SK-N-SH treated with all-trans-retinoic acid at 6 μM for 48 hours (cell line): Measurements from ENCODE around the gene CALHM6.

ENCODE experiments used
- ATAC-seq: fragments of 200-7000 bp; cut with Tn5 transposase; 3 replicates; pipeline ENCODE4 v1.9.1; 2020; ENCODE audit warnings: mild to moderate bottlenecking, moderate library complexity
- ARNTL ChIP-seq: fragments of 450-650 bp; formaldehyde crosslinking; IDR thresholded peaks from 2 replicates; pipeline ENCODE4 v1.5.0; 2020; ENCODE audit warnings: low read depth, mild to moderate bottlenecking, moderate library complexity, borderline replicate concordance
- BACH2 ChIP-seq: fragments of 250-450 bp; sonication (Bioruptor Pico); IDR thresholded peaks from 2 replicates; pipeline ENCODE4 v1.9.0; 2021; ENCODE audit warnings: mild to moderate bottlenecking, borderline replicate concordance
- CSDC2 ChIP-seq: fragments of 250-450 bp; sonication (Bioruptor Pico); IDR thresholded peaks from 2 replicates; pipeline ENCODE4 v1.5.0; 2020; ENCODE audit warnings: mild to moderate bottlenecking, moderate library complexity
- ESRRG ChIP-seq: fragments of 250-450 bp; sonication (Bioruptor Pico); IDR thresholded peaks from 2 replicates; pipeline ENCODE4 v1.6.1; 2021; ENCODE audit warnings: mild to moderate bottlenecking
- GLIS3 ChIP-seq: fragments of 250-450 bp; sonication (Bioruptor Pico); IDR thresholded peaks from 2 replicates; pipeline ENCODE4 v1.5.0; 2020; ENCODE audit warnings: mild to moderate bottlenecking, moderate library complexity
- ISL1 ChIP-seq: fragments of 250-450 bp; sonication (Bioruptor Pico); IDR thresholded peaks from 2 replicates; pipeline ENCODE4 v2.1.2; 2022; ENCODE audit warnings: mild to moderate bottlenecking, moderate library complexity
- OSR1 ChIP-seq: fragments of 250-450 bp; sonication (Bioruptor Pico); IDR thresholded peaks from 2 replicates; pipeline ENCODE4 v1.8.0; 2022; ENCODE audit warnings: moderate library complexity, mild to moderate bottlenecking, inconsistent platforms
- PPARA ChIP-seq: fragments of 250-450 bp; sonication (Bioruptor Pico); IDR thresholded peaks from 2 replicates; pipeline ENCODE4 v1.5.0; 2020; ENCODE audit warnings: mild to moderate bottlenecking, borderline replicate concordance
- RARB ChIP-seq: fragments of 250-450 bp; sonication (Bioruptor Pico); IDR thresholded peaks from 2 replicates; pipeline ENCODE4 v1.8.0; 2021; ENCODE audit warnings: mild to moderate bottlenecking, moderate library complexity
- SNAI2 ChIP-seq: fragments of 250-450 bp; sonication (Bioruptor Pico); IDR thresholded peaks from 2 replicates; pipeline ENCODE4 v1.5.0; 2020; ENCODE audit warnings: mild to moderate bottlenecking, moderate library complexity
- TCF4 ChIP-seq: fragments of 250-450 bp; sonication (Bioruptor Pico); IDR thresholded peaks from 2 replicates; pipeline ENCODE4 v1.8.0; 2021; ENCODE audit warnings: mild to moderate bottlenecking, moderate library complexity, borderline replicate concordance
- TOX ChIP-seq: fragments of 250-450 bp; sonication (Bioruptor Pico); IDR thresholded peaks from 2 replicates; pipeline ENCODE4 v1.8.0; 2021; ENCODE audit warnings: mild to moderate bottlenecking, moderate library complexity, borderline replicate concordance
- ZC3H10 ChIP-seq: fragments of 250-450 bp; sonication (Bioruptor Pico); IDR thresholded peaks from 2 replicates; pipeline ENCODE4 v1.5.1; 2021; ENCODE audit warnings: mild to moderate bottlenecking, moderate library complexity
- ZFP3 ChIP-seq: fragments of 250-450 bp; sonication (Bioruptor Pico); IDR thresholded peaks from 2 replicates; pipeline ENCODE4 v1.5.0; 2020; ENCODE audit warnings: mild to moderate bottlenecking, moderate library complexity
- ZFP30 ChIP-seq: fragments of 450-650 bp; formaldehyde crosslinking; IDR thresholded peaks from 2 replicates; pipeline ENCODE4 v1.5.0; 2022; ENCODE audit warnings: mild to moderate bottlenecking, moderate library complexity
- ZNF565 ChIP-seq: fragments of 450-650 bp; formaldehyde crosslinking; conservative IDR thresholded peaks from 2 replicates; pipeline ENCODE4 v1.5.0; 2020; ENCODE audit warnings: low read depth, mild to moderate bottlenecking, moderate library complexity
- ZNF70 ChIP-seq: fragments of 450-650 bp; formaldehyde crosslinking; IDR thresholded peaks from 2 replicates; pipeline ENCODE4 v1.5.0; 2020; ENCODE audit warnings: mild to moderate bottlenecking, moderate library complexity
- ZNF8 ChIP-seq: fragments of 450-650 bp; formaldehyde crosslinking; IDR thresholded peaks from 2 replicates; pipeline ENCODE4 v1.5.0; 2020; ENCODE audit warnings: mild to moderate bottlenecking, moderate library complexity
- TF ChIP-seq, protein P1 (sequence below): fragments of 250-450 bp; sonication (Bioruptor Pico); IDR thresholded peaks from 2 replicates; pipeline ENCODE4 v1.8.0; 2021; ENCODE audit warnings: low read depth, mild to moderate bottlenecking, moderate library complexity, borderline replicate concordance
- TF ChIP-seq, protein P2 (sequence below): fragments of 250-450 bp; sonication (Bioruptor Pico); IDR thresholded peaks from 2 replicates; pipeline ENCODE4 v1.5.1; 2021; ENCODE audit warnings: mild to moderate bottlenecking, moderate library complexity
- TF ChIP-seq, protein P3 (sequence below): fragments of 250-450 bp; sonication (Bioruptor Pico); IDR thresholded peaks from 2 replicates; pipeline ENCODE4 v1.8.0; 2020; ENCODE audit warnings: mild to moderate bottlenecking, moderate library complexity, borderline replicate concordance
- TF ChIP-seq, protein P4 (sequence below): fragments of 250-450 bp; sonication (Bioruptor Pico); IDR thresholded peaks from 2 replicates; pipeline ENCODE4 v1.5.0; 2020; ENCODE audit warnings: mild to moderate bottlenecking, moderate library complexity

Gene CALHM6

DNA sequence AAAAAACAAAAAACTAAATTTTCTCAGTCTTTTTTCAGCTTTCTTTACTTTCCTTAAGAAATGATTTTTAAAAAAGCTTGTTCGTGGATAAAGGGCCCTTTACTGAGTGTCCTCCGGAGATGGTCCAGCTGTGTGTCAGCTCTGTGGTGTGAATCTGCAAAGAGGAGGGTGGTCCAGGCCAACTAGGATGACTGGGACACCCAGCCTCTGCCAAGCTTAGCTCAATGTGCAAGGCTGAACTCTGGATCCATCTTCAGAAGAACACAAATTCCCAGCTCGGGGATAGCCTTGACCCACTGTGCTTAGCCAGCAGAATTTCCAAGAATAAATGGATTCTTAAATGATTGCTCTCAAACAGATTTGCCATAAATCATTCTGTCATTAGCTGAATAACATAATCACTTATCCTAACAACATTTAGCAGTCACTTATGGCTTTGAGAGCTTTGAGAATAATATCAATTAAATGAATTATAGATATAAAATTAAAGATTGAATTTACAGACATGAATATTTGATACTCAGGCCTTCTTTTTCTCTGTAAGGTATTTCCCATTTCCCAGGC lies 36.0 kb downstream of the CALHM6 start:
- TF ChIP-seq TOX (CRISPR knock-in tag) (no peak), OSR1 (CRISPR knock-in tag) (no peak), ZNF565 (no peak), TCF4 (no peak), BACH2 (CRISPR knock-in tag) (no peak), ZC3H10 (CRISPR knock-in tag) (no peak), PPARA (no peak), GLIS3 (CRISPR knock-in tag) (no peak), ZNF70 (CRISPR knock-in tag) (no peak), ZFP3 (CRISPR knock-in tag) (no peak), ISL1 (CRISPR knock-in tag) (no peak)
- TF ChIP-seq, protein P1, sequence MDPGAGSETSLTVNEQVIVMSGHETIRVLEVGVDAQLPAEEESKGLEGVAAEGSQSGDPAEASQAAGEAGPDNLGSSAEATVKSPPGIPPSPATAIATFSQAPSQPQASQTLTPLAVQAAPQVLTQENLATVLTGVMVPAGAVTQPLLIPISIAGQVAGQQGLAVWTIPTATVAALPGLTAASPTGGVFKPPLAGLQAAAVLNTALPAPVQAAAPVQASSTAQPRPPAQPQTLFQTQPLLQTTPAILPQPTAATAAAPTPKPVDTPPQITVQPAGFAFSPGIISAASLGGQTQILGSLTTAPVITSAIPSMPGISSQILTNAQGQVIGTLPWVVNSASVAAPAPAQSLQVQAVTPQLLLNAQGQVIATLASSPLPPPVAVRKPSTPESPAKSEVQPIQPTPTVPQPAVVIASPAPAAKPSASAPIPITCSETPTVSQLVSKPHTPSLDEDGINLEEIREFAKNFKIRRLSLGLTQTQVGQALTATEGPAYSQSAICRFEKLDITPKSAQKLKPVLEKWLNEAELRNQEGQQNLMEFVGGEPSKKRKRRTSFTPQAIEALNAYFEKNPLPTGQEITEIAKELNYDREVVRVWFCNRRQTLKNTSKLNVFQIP, result no peak
- TF ChIP-seq, protein P2, sequence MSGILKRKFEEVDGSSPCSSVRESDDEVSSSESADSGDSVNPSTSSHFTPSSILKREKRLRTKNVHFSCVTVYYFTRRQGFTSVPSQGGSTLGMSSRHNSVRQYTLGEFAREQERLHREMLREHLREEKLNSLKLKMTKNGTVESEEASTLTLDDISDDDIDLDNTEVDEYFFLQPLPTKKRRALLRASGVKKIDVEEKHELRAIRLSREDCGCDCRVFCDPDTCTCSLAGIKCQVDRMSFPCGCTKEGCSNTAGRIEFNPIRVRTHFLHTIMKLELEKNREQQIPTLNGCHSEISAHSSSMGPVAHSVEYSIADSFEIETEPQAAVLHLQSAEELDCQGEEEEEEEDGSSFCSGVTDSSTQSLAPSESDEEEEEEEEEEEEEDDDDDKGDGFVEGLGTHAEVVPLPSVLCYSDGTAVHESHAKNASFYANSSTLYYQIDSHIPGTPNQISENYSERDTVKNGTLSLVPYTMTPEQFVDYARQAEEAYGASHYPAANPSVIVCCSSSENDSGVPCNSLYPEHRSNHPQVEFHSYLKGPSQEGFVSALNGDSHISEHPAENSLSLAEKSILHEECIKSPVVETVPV (CRISPR knock-in tag), result no peak
- TF ChIP-seq, protein P3, sequence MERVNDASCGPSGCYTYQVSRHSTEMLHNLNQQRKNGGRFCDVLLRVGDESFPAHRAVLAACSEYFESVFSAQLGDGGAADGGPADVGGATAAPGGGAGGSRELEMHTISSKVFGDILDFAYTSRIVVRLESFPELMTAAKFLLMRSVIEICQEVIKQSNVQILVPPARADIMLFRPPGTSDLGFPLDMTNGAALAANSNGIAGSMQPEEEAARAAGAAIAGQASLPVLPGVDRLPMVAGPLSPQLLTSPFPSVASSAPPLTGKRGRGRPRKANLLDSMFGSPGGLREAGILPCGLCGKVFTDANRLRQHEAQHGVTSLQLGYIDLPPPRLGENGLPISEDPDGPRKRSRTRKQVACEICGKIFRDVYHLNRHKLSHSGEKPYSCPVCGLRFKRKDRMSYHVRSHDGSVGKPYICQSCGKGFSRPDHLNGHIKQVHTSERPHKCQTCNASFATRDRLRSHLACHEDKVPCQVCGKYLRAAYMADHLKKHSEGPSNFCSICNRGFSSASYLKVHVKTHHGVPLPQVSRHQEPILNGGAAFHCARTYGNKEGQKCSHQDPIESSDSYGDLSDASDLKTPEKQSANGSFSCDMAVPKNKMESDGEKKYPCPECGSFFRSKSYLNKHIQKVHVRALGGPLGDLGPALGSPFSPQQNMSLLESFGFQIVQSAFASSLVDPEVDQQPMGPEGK, result no peak
- TF ChIP-seq, protein P4, sequence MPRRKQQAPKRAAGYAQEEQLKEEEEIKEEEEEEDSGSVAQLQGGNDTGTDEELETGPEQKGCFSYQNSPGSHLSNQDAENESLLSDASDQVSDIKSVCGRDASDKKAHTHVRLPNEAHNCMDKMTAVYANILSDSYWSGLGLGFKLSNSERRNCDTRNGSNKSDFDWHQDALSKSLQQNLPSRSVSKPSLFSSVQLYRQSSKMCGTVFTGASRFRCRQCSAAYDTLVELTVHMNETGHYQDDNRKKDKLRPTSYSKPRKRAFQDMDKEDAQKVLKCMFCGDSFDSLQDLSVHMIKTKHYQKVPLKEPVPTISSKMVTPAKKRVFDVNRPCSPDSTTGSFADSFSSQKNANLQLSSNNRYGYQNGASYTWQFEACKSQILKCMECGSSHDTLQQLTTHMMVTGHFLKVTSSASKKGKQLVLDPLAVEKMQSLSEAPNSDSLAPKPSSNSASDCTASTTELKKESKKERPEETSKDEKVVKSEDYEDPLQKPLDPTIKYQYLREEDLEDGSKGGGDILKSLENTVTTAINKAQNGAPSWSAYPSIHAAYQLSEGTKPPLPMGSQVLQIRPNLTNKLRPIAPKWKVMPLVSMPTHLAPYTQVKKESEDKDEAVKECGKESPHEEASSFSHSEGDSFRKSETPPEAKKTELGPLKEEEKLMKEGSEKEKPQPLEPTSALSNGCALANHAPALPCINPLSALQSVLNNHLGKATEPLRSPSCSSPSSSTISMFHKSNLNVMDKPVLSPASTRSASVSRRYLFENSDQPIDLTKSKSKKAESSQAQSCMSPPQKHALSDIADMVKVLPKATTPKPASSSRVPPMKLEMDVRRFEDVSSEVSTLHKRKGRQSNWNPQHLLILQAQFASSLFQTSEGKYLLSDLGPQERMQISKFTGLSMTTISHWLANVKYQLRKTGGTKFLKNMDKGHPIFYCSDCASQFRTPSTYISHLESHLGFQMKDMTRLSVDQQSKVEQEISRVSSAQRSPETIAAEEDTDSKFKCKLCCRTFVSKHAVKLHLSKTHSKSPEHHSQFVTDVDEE, result no peak
- no peak for ATAC-seq

DNA sequence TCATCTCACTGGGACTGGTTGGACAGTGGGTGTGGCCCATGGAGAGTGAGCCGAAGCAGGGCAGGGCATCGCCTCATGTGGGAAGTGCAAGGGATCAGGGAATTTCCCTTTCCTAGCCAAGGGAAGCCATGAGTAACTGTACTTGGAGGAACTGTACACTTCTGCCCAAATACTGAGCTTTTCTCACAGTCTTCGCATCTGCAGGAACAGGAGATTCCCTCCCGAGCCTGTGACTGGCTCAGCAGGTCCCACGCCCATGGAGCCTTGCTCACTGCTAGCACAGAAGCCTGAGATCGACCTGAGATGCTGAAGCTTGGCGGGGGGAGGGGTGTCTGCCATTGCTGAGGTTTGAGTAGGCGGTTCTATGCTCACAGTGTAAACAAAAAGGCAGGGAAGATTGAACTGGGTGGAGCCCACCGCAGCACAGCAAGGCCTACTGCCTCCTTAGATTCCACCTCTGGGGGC lies 39.8 kb downstream of the CALHM6 start:
- no peak for ATAC-seq

More for the DNA sequence above, 39.8 kb downstream of the CALHM6 start:
- TF ChIP-seq ZNF70 (CRISPR knock-in tag) (no peak), ESRRG (CRISPR knock-in tag) (no peak), ARNTL (CRISPR knock-in tag) (no peak), SNAI2 (CRISPR knock-in tag) (no peak), TCF4 (no peak), ZNF565 (no peak), BACH2 (CRISPR knock-in tag) (no peak), TOX (CRISPR knock-in tag) (no peak), CSDC2 (no peak), RARB (CRISPR knock-in tag) (no peak), ZNF8 (CRISPR knock-in tag) (no peak), OSR1 (CRISPR knock-in tag) (no peak), PPARA (no peak), ZC3H10 (CRISPR knock-in tag) (no peak), ZFP3 (CRISPR knock-in tag) (no peak), ISL1 (CRISPR knock-in tag) (no peak), ZFP30 (no peak)
- TF ChIP-seq, protein P4, result no peak
- TF ChIP-seq, protein P2 (CRISPR knock-in tag), result no peak
